ENCODE results near the gene TXNDC11. TPM values are rescaled to one million over a fixed set of nuclear protein-coding genes. Genes with fewer than 3 reads are reported as not detected.

Gene TXNDC11
- total RNA-seq, 1 donor from 2014 or later = 36.1 TPM

DNA sequence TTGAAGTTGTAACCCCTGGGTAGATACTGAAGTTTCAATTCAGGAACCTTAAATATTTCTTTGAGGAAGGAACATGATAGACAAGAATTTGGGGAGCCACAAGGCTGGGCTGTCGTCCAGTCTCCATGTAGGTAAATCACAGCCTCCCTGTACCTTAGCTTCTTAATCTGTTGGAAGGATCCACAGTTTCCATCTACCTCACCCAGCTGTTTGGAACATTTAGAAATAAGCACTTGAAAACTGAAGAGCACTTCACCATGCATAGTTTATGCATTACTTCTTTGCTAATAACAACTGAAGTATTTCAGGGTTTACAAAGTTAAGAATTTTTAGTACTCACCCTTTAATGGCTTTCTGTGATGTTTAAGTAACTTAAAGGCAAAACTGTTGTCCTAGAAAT lies 17.2 kb downstream of the TXNDC11 start:
- Histone ChIP-seq H3K27me3 (ENCODE audit: control insufficient read depth, insufficient read depth, low read length) (no peaks in the 10 kb centered on the region), H3K4me3 (ENCODE audit: low read depth, low read length) (no peak overlapping the region), H3K36me3 (ENCODE audit: control insufficient read depth, insufficient read depth, low read length) (no peaks in the 10 kb centered on the region)
- no peak for DNase-seq (ENCODE audit: low read depth)
- no peak for TF ChIP-seq CTCF (IDR thresholded peaks at IDR 0.05; ENCODE audit: insufficient read depth, low read length, poor library complexity, severe bottlenecking)

DNA sequence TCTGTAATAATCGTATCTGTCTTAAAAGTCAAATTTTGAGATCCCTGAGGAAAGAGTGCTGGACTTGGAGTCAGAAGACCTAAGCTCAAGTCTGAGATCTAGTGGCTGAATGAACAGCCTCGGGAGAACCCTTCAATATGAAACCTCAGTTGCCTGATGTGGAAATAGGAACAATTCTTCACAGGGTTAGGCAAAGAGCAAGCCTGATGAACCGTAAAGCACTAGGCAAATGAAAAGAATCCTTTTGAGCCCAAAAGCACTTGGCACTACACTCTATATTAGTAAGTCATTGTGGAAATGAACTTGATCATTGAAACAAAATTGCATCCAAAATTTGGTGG lies 20.2 kb downstream of the TXNDC11 start:
- H3K36me3 ChIP-seq (ENCODE audit: control insufficient read depth, insufficient read depth, low read length) = no peaks in the 10 kb centered on the region
- no peak overlapping the region for H3K4me3 ChIP-seq (ENCODE audit: low read depth, low read length)
- no peak for TF ChIP-seq CTCF (IDR thresholded peaks at IDR 0.05; ENCODE audit: insufficient read depth, low read length, poor library complexity, severe bottlenecking)
- no peak for DNase-seq (ENCODE audit: low read depth)
- no peaks in the 10 kb centered on the region for H3K27me3 ChIP-seq (ENCODE audit: control insufficient read depth, insufficient read depth, low read length)

DNA sequence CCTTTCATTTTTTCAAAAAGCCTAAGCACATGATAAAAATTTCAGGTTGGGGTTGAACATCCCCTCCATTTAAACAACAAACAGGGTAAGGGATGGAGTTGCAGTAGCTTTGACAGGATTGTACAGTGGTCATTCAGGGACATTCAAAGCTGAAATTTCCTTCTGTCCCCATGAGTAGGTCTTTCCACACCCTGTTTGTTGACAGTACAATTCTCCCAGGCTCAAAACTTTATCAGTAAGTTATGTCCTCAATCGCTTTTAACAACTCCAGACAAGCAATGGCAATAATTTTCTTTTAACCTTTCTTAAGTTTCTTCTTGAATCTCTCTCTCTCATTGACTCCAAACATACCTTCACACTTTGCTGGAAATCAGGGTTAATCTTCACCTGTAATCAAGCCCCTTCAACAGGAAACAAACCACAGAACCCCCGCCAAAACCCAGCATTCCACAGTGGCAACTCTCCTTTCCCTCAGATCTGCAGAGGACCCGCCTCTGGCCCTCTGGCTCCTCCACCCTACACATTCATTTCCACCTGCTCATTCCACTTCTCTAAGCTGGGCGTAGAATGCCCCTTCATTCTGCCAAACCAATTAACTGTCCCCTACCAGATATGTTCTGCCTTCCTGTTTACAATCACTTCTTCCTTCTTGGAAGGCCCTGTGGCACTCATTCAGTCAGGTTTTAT lies 20.7 kb downstream of the TXNDC11 start:
- H3K36me3 ChIP-seq (ENCODE audit: control insufficient read depth, insufficient read depth, low read length) = no peaks in the 10 kb centered on the region
- no peaks in the 10 kb centered on the region for H3K27me3 ChIP-seq (ENCODE audit: control insufficient read depth, insufficient read depth, low read length)
- no peak for TF ChIP-seq CTCF (IDR thresholded peaks at IDR 0.05; ENCODE audit: insufficient read depth, low read length, poor library complexity, severe bottlenecking)
- DNase-seq (ENCODE audit: low read depth) = no peak
- no peak overlapping the region for H3K4me3 ChIP-seq (ENCODE audit: low read depth, low read length)

DNA sequence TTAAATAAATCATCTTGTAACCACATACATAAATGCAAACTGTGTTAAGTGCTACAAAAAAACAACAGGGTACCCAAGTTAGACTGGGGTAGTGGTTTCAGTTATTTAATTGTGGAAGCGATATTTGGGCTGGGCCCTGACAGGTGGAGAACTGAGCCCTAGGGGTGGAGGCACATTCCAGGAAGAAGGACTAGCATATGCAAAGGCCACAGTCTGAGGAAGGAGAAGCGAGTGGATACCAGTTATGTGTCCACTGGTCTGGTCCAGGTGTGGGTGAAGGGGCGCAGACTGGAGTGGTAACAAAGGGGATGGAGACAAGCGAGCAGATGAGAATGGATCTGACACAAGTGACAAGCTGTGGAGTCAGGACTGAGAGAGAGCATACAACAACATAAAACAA lies 22.9 kb downstream of the TXNDC11 start:
- TF ChIP-seq CTCF (IDR thresholded peaks at IDR 0.05; ENCODE audit: insufficient read depth, low read length, poor library complexity, severe bottlenecking) = no peak
- no peaks in the 10 kb centered on the region for H3K27me3 ChIP-seq (ENCODE audit: control insufficient read depth, insufficient read depth, low read length)
- DNase-seq (ENCODE audit: low read depth) = no peak
- H3K4me3 ChIP-seq (ENCODE audit: low read depth, low read length) = no peak overlapping the region
- H3K36me3 ChIP-seq (ENCODE audit: control insufficient read depth, insufficient read depth, low read length) = no peaks in the 10 kb centered on the region

DNA sequence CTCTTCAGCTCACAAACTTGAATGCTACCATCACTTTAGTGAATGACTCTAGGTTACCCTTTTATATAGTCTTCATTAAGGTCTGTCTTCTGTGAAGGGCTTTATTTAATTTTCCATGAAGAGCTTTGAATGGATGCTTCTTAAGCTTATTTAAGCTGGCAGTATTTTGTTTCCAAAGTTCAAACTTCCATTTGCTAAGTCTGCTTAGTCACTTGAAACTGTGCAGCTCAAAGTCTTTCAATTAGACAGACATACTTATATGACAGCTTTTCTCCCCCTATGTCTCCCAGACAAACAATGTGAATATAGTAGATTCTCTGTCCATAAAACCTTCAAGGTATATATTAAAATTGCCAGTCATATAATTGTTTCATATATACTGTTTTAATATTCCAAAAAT lies 23.5 kb downstream of the TXNDC11 start:
- H3K36me3 ChIP-seq (ENCODE audit: control insufficient read depth, insufficient read depth, low read length) = no peaks in the 10 kb centered on the region
- H3K4me3 ChIP-seq (ENCODE audit: low read depth, low read length) = no peak overlapping the region
- H3K27me3 ChIP-seq (ENCODE audit: control insufficient read depth, insufficient read depth, low read length) = no peaks in the 10 kb centered on the region
- no peak for DNase-seq (ENCODE audit: low read depth)
- no peak for TF ChIP-seq CTCF (IDR thresholded peaks at IDR 0.05; ENCODE audit: insufficient read depth, low read length, poor library complexity, severe bottlenecking)

- no peak for DNase-seq (ENCODE audit: low read depth)
- H3K27me3 ChIP-seq (ENCODE audit: control insufficient read depth, insufficient read depth, low read length) = no peaks in the 10 kb centered on the region
- H3K36me3 ChIP-seq (ENCODE audit: control insufficient read depth, insufficient read depth, low read length) = no peaks in the 10 kb centered on the region
- no peak overlapping the region for H3K4me3 ChIP-seq (ENCODE audit: low read depth, low read length)
- TF ChIP-seq CTCF (IDR thresholded peaks at IDR 0.05; ENCODE audit: insufficient read depth, low read length, poor library complexity, severe bottlenecking) = no peak
These were observed 24.8 kb downstream of the TXNDC11 start for GRCh38 chr16:11717811-11718210.
